T-cell (primary cell): ENCODE results near the gene B3GNT7. TPM values are rescaled to one million over a fixed set of nuclear protein-coding genes. Genes with fewer than 3 reads are reported as not detected.
"Not testable (repeated sequence)": the region's sequence is repeated elsewhere in the genome, so short reads cannot be mapped to it uniquely, and the experiment has no call there.

Experiments used
- ATAC-seq, 4 experiments: fragments of 200-7000 bp in 3 of 4; fragments of 150-1000 bp in 1 of 4; cut with Tn5 transposase; replicated peaks in 1 of 4; 1 replicate in 3 of 4; 2 replicates in 1 of 4; pipeline ENCODE4 v1.10.0; 2021; ENCODE audit warnings: moderate library complexity in 3 of 4, mild to moderate bottlenecking in 2 of 4, moderate number of reproducible peaks in 1 of 4
- CTCF ChIA-PET, 2 donors: fragments of 300-600 bp; sonication (Branson Sonifier 250); formaldehyde crosslinking; loops; one replicate each; lab custom pipeline; 2022; ENCODE audit warnings: antibody characterized with exemption in 2 of 2; lab: Charles Lee
- POLR2A ChIA-PET, 2 donors: fragments of 300-600 bp; sonication (Branson Sonifier 250); formaldehyde crosslinking; loops; one replicate each; lab custom pipeline; 2022; ENCODE audit warnings: antibody characterized with exemption in 2 of 2; lab: Charles Lee
- DNase-seq, 35 experiments: peaks; one replicate each; pipeline versions ENCODE4 v3.0.0 to v3.0.0-alpha.2; 2013 to 2023
- H3K27ac ChIP-seq: one replicate; pipeline ENCODE4 v1.5.1; 2013; ENCODE audit warnings: low read length
- H3K27me3 ChIP-seq, 2 experiments: replicated peaks in 1 of 2; 1 replicate in 1 of 2; 2 replicates in 1 of 2; pipeline versions ENCODE4 v1.6.1 to v1.7.0; 2013; ENCODE audit warnings: low read length in 1 of 2, mixed read lengths in 1 of 2; ENCODE audit not compliant: control insufficient read depth in 2 of 2, insufficient read depth in 2 of 2; ENCODE audit errors: extremely low read depth in 1 of 2
- H3K36me3 ChIP-seq, 2 donors: 1 replicate in 1 of 2; 2 replicates in 1 of 2; pipeline versions ENCODE4 v1.6.1 to v1.7.0; 2013; ENCODE audit warnings: low read length in 1 of 2; ENCODE audit not compliant: control insufficient read depth in 2 of 2, insufficient read depth in 1 of 2; ENCODE audit errors: extremely low read depth in 1 of 2
- H3K4me1 ChIP-seq, 2 experiments: 1 replicate in 1 of 2; 2 replicates in 1 of 2; pipeline versions ENCODE4 v1.6.1 to v1.7.0; 2013; ENCODE audit warnings: low read length in 2 of 2, mixed read lengths in 1 of 2; ENCODE audit not compliant: insufficient read depth in 2 of 2, control insufficient read depth in 1 of 2; ENCODE audit errors: extremely low read depth in 1 of 2
- H3K4me3 ChIP-seq, 2 donors: 1 replicate in 1 of 2; 2 replicates in 1 of 2; pipeline versions ENCODE4 v1.5.1 to v1.7.0; 2013; ENCODE audit warnings: mild to moderate bottlenecking in 2 of 2, low read length in 1 of 2, moderate library complexity in 1 of 2; ENCODE audit not compliant: control insufficient read depth in 1 of 2; ENCODE audit errors: extremely low read depth in 1 of 2
- H3K9me3 ChIP-seq: 2 replicates; pipeline ENCODE4 v1.7.0; 2013
- H3K27ac Mint-ChIP-seq, 2 donors: one replicate each; pipeline ENCODE4 v1.8.0; 2020 to 2021; ENCODE audit warnings: mild to moderate bottlenecking in 2 of 2, mixed read lengths in 2 of 2
- H3K27me3 Mint-ChIP-seq, 2 donors: one replicate each; pipeline ENCODE4 v1.8.0; 2021 to 2022; ENCODE audit warnings: mixed read lengths in 2 of 2
- H3K36me3 Mint-ChIP-seq: one replicate; pipeline ENCODE4 v1.8.0; 2021; ENCODE audit warnings: mixed read lengths
- H3K4me1 Mint-ChIP-seq, 3 donors: one replicate each; pipeline ENCODE4 v1.8.0; 2020 to 2022; ENCODE audit warnings: mixed read lengths in 3 of 3, mild to moderate bottlenecking in 1 of 3
- H3K4me3 Mint-ChIP-seq, 3 donors: one replicate each; pipeline ENCODE4 v1.8.0; 2020 to 2022; ENCODE audit warnings: mild to moderate bottlenecking in 3 of 3, mixed read lengths in 3 of 3, moderate library complexity in 3 of 3
- H3K9me3 Mint-ChIP-seq, 3 donors: one replicate each; pipeline ENCODE4 v1.8.0; 2020 to 2022; ENCODE audit warnings: mixed read lengths in 3 of 3
- WGBS: methylation state at CpG from one replicate; pipeline ENCODE4 v1.1.5; 2013; ENCODE audit warnings: missing lambda C conversion rate; ENCODE audit not compliant: insufficient coverage; 5-methylcytosine and 5-hydroxymethylcytosine counted together
- total RNA-seq, 35 experiments: library from RNA in 6 of 35; stranded (reverse) in 6 of 35; fragments of 120-200 nt in 1 of 35; gene quantifications; one replicate each; pipeline versions ENCODE4 v1.2.1 to v1.2.4 and lab custom pipeline; 2013 to 2026

The B3GNT7 gene
- total RNA-seq, 5 donors from 2014 or later (not counting 1 experiment from before 2014, with no cell fraction given): 0.30 to 2.0 (median 0.68) TPM

DNA sequence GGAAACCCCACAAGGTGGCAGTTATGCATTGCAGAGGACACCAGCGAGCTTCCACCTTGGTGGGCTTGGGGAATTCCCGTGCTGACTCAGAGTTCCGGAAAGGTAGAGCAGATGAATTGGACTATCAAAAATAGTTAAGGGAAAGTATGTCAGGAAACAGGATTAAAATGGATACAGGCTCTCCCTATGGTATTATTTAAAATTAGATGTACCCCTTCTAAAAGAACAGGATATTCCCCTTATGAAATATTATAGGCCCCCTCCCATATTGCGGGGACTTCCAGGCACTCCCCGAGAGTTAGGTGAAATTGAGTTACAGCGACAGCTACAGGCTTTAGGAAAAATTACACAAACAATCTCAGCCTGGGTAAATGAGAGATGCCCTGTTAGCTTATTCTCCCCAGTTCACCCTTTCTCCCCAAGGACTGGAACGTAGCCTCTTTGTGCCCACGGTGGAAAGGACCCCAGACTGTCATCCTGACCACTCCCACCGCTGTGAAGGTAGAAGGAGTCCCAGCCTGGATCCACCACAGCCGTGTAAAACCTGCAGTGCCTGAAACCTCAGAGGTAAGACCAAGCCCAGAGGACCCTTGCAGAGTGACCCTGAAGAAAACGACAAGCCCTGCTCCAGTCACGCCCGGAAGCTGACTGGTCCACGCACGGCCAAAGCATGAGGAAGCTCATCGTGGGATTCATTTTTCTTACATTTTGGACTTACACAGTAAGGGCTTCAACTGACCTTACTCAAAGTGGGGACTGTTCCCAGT lies 10.3 kb downstream of the B3GNT7 start:
- not testable (repeated sequence) for H3K36me3 ChIP-seq, H3K4me3 ChIP-seq, H3K27ac Mint-ChIP-seq, H3K9me3 Mint-ChIP-seq, H3K9me3 ChIP-seq, H3K27ac ChIP-seq, H3K36me3 Mint-ChIP-seq, H3K4me1 ChIP-seq
- DNase-seq (peak in 6 of 35 experiments; percentile 12 to 54 (median 20)), ATAC-seq (peak in 2 of 4 experiments; percentile 40 to 48)
- ChIA-PET POLR2A (interaction anchor here in 1 of 2 donors (0.6 kb wide), 1 partner anchor 337 kb away, joined by 3 read pairs; no protein-coding TSS in a partner anchor), CTCF (interaction anchor here in 1 of 2 donors (0.7 to 1.3 kb wide), 2 partner anchors 14 to 21 kb away, joined by 3 to 4 read pairs; no protein-coding TSS in a partner anchor)
- H3K27me3 ChIP-seq: peaks cover 0 to 17% of the 10 kb centered on the region in 2 experiments
- H3K27me3 Mint-ChIP-seq: peaks cover 16 to 17% of the 10 kb centered on the region in 2 donors
- 11% methylated on average over 7 of the region's 16 CpGs for WGBS
- H3K4me3 Mint-ChIP-seq: peak overlapping the region in 2 of 3 donors; percentile 13 to 15
- H3K4me1 Mint-ChIP-seq: peaks cover 16 to 20% (median 19%) of the 10 kb centered on the region in 3 donors

DNA sequence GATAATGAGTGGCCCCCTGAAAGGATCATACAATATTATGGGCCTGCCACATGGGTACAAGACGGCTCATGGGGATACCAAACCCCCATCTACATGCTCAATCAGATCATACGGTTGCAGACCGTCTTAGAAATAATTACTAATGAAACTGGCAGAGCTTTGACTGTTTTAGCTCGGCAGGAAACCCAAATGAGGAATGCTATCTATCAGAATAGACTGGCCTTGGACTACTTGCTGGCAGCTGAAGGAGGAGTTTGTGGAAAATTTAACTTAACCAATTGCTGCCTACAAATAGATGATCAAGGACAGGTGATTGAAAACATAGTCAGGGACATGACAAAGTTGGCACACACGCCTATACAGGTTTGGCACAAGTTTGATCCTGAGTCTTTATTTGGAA lies 12.2 kb downstream of the B3GNT7 start:
- WGBS: 80% methylated on average over 1 of the region's 5 CpGs
- H3K9me3 Mint-ChIP-seq, POLR2A ChIA-PET, ATAC-seq, DNase-seq, H3K4me3 ChIP-seq, H3K27ac ChIP-seq, H3K4me3 Mint-ChIP-seq, H3K27ac Mint-ChIP-seq, H3K36me3 ChIP-seq, H3K9me3 ChIP-seq: not testable (repeated sequence)
- peaks cover 20 to 28% (median 22%) of the 10 kb centered on the region in 3 donors for H3K4me1 Mint-ChIP-seq
- CTCF ChIA-PET: interaction anchor here in 1 of 2 donors (1.2 kb wide), 1 partner anchor 44 kb away, joined by 4 read pairs; no protein-coding TSS in a partner anchor
- Histone ChIP-seq H3K4me1 (peaks cover 7 to 17% of the 10 kb centered on the region in 2 experiments), H3K27me3 (peaks cover 0 to 27% of the 10 kb centered on the region in 2 experiments)
- H3K27me3 Mint-ChIP-seq: peaks cover 19 to 24% of the 10 kb centered on the region in 2 donors
- peaks cover 11% of the 10 kb centered on the region for H3K36me3 Mint-ChIP-seq

DNA sequence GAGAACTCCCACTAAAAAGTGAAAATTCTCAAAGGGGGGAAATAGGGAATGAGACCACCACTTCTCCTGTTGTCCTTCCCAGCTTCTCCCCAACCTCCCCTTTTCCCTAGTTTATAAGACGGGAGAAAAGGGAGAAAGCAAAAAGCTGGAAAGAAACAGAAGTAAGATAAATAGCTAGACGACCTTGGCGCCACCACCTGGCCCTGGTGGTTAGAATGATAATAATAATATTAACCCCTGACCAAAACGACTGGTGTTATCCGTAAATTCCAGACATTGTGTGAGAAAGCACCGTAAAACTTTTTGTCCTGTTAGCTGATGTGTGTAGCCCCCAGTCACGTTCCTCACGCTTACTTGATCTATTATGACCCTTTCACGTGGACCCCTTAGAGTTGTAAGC lies 12.8 kb downstream of the B3GNT7 start:
- WGBS: no CpG with 5 or more reads among the region's 9 CpGs
- not testable (repeated sequence) for H3K27ac ChIP-seq

DNA sequence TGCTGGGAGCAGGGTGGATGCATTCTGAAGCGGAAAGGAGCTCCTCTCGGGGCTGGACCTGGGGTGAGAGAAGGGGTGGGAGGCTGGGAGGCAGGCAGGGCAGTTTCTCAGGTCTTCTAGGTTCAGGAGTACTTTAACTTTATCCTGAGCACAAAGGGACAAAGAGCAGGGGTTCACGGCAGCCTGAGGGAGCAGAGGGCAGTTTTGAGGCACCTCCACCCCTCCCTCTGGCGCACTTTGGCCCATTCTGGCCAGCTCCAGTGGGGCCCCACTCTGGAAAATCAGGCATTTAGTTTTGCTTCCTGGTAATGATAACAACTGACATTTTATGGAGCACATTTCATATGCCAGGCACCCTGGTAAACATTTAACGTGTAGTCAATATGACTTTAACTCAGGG lies 14.3 kb downstream of the B3GNT7 start:
- Histone ChIP-seq H3K9me3 (no peaks in the 10 kb centered on the region), H3K36me3 (no peaks in the 10 kb centered on the region), H3K4me1 (peaks cover 7 to 18% of the 10 kb centered on the region in 2 experiments), H3K27ac (no peak overlapping the region), H3K27me3 (peaks cover 0 to 48% of the 10 kb centered on the region in 2 experiments), H3K4me3 (no peak overlapping the region)
- Mint-ChIP-seq H3K27me3 (peaks cover 30 to 40% of the 10 kb centered on the region in 2 donors), H3K36me3 (peaks cover 11% of the 10 kb centered on the region), H3K9me3 (peaks cover 0 to 4% (median 0%) of the 10 kb centered on the region in 3 donors), H3K4me1 (peaks cover 20 to 28% (median 24%) of the 10 kb centered on the region in 3 donors), H3K4me3 (no peak overlapping the region), H3K27ac (no peak overlapping the region)
- ChIA-PET CTCF (no interaction called here), POLR2A (interaction anchor here in 1 of 2 donors (0.6 kb wide), 1 partner anchor 16 kb away, joined by 6 read pairs; no protein-coding TSS in a partner anchor)
- ATAC-seq (no peak), DNase-seq (no peak)
- WGBS: 93% methylated on average over 4 of the region's 5 CpGs

More for the DNA sequence above, 12.8 kb downstream of the B3GNT7 start:
- POLR2A ChIA-PET, CTCF ChIA-PET, H3K9me3 Mint-ChIP-seq, H3K27ac Mint-ChIP-seq, DNase-seq, H3K4me3 Mint-ChIP-seq, ATAC-seq, H3K36me3 ChIP-seq, H3K4me3 ChIP-seq, H3K9me3 ChIP-seq: not testable (repeated sequence)
- Mint-ChIP-seq H3K4me1 (peaks cover 20 to 28% (median 24%) of the 10 kb centered on the region in 3 donors), H3K36me3 (peaks cover 11% of the 10 kb centered on the region), H3K27me3 (peaks cover 24 to 31% of the 10 kb centered on the region in 2 donors)
- H3K27me3 ChIP-seq: peaks cover 0 to 33% of the 10 kb centered on the region in 2 experiments
- peaks cover 7 to 18% of the 10 kb centered on the region in 2 experiments for H3K4me1 ChIP-seq

DNA sequence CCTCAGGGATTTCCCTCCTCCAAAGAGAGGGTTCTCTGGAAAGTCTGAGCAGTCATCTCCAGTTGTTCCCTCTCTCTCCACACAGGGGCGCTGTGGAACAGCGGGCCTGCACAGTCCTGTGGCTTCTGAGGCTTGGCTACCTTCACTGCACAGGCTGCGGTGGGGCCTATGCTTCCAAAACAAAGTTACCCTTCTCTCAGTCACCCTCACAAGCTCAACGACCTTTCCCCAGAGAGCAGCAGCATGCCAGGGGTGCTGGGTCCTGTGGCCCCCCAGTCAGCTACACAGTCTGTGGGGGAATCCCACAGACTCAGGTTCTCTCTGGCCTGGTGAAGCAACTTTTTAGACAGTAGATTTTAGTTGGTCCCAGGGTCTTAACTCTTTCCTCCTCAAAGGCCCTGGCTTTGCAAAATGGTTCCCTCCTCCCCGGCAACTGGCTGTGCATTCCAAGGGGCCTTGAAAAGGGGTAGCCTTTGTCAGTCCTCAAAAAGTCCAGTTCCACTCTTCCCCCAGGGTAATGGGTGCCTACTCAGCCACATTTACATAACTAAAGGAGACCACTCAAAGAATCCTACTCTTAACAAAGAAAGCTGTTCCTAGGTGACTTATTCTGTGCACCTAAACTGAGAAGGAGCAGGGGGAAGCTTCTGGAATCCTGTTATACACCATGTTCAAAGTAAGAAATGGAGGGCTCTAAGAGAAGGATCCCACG lies 14.9 kb downstream of the B3GNT7 start:
- Histone ChIP-seq H3K4me1 (peaks cover 7 to 18% of the 10 kb centered on the region in 2 experiments), H3K36me3 (no peaks in the 10 kb centered on the region), H3K4me3 (no peak overlapping the region), H3K9me3 (no peaks in the 10 kb centered on the region), H3K27me3 (peaks cover 0 to 54% of the 10 kb centered on the region in 2 experiments), H3K27ac (no peak overlapping the region)
- H3K4me1 Mint-ChIP-seq: peaks cover 14 to 25% (median 21%) of the 10 kb centered on the region in 3 donors
- ATAC-seq (no peak), DNase-seq (no peak)
- H3K27me3 Mint-ChIP-seq: peaks cover 34 to 40% of the 10 kb centered on the region in 2 donors
- H3K4me3 Mint-ChIP-seq: no peak overlapping the region
- ChIA-PET CTCF (interaction anchor here in 1 of 2 donors (0.9 to 1.5 kb wide), 3 partner anchors 16 to 171 kb away, joined by 3 to 4 read pairs (median 3); no protein-coding TSS in a partner anchor), POLR2A (no interaction called here)
- WGBS: 74% methylated on average over 5 of the region's 6 CpGs
- peaks cover 0 to 4% (median 0%) of the 10 kb centered on the region in 3 donors for H3K9me3 Mint-ChIP-seq
- H3K36me3 Mint-ChIP-seq: peaks cover 11% of the 10 kb centered on the region
- H3K27ac Mint-ChIP-seq: no peak overlapping the region

DNA sequence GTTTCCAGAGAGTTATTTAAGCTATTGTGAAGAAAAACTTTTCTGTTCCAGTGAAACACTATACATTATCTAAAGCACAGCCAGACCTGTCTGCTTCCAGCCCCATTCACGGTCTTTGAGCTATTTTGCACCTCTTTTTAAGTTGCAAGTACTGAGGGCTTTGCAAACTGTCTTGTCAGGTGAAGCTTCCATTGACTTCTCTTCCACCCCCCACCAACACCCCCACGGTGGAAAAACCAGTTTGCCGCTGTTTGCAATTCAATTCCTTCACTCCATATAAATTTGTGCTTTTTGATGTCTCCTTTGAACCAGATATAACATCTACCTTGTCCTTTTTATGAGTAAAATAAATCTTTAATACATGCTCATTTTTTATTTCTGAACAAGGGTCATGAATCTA lies 15.7 kb downstream of the B3GNT7 start:
- ATAC-seq (no peak), DNase-seq (no peak)
- Mint-ChIP-seq H3K4me1 (peaks cover 7 to 17% (median 15%) of the 10 kb centered on the region in 3 donors), H3K36me3 (peaks cover 11% of the 10 kb centered on the region), H3K27me3 (peaks cover 38 to 40% of the 10 kb centered on the region in 2 donors), H3K27ac (no peak overlapping the region), H3K9me3 (peaks cover 0 to 4% (median 0%) of the 10 kb centered on the region in 3 donors), H3K4me3 (peak overlapping the region; percentile 62 to 67 (median 66))
- Histone ChIP-seq H3K27ac (no peak overlapping the region), H3K9me3 (no peaks in the 10 kb centered on the region), H3K27me3 (peaks cover 0 to 53% of the 10 kb centered on the region in 2 experiments), H3K4me3 (no peak overlapping the region), H3K4me1 (peaks cover 5 to 13% of the 10 kb centered on the region in 2 experiments), H3K36me3 (no peaks in the 10 kb centered on the region)
- WGBS: 85% methylated on average over 2 of the region's 3 CpGs
- ChIA-PET CTCF (interaction anchor here in 1 of 2 donors (0.9 to 2.9 kb wide), 4 partner anchors 15 to 307 kb away, joined by 3 to 11 read pairs (median 4); no protein-coding TSS in a partner anchor), POLR2A (no interaction called here)
